Right ventricle myocardium superior (tissue), 1 donor: ENCODE results near the gene MON2. TPM values are rescaled to one million over a fixed set of nuclear protein-coding genes. Genes with fewer than 3 reads are reported as not detected.
A peak's percentile ranks its signal among the peaks of the same experiment; 100 is the strongest.
"Not testable (repeated sequence)": the region's sequence is repeated elsewhere in the genome, so short reads cannot be mapped to it uniquely, and the experiment has no call there.

Experiments used
- ATAC-seq: fragments of 200-7000 bp; cut with Tn5 transposase; one replicate; pipeline ENCODE4 v1.9.1; 2020; ENCODE audit warnings: mild to moderate bottlenecking; ENCODE audit not compliant: poor library complexity
- DNase-seq: peaks from one replicate; pipeline ENCODE4 v3.0.0-alpha.2; 2020
- intact Hi-C: fragments of 100-400 bp; cut with DNase I; formaldehyde crosslinking; loops from one replicate; pipeline ENCODE4 v1.11.2; 2022
- total RNA-seq: library from RNA; stranded (reverse); fragmentation: NEBNext Ultra II Directional; extraction: Animal tissue kit (Norgen Biotek cat#: 25700); gene quantifications from one replicate; pipeline ENCODE4 v1.2.1, GENCODE V29; 2021
- donor health status: DM: no; HTN: yes; CAD: no; lungs with severe emphysema.

The MON2 gene
- total RNA-seq, 1 donor from 2014 or later, result 12.5 TPM

DNA sequence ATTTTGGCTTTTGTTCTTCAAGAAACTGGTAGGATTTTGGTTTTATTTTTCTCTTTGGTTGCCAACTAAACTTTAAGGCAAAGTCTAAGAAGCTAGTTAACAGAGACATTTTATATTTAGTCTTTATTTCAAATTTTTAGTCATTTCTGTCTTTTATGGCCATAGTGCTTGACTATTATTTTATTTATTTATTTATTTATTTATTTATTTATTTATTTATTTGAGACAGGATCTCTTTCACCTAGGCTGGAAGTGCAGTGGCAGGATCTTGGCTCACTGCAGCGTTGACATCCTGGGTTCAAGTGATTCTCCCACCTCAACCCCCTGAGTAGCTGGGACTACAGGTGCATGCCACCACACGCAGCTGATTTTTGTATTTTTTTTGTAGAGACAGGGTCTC lies 3.1 kb downstream of the MON2 start:
- intact Hi-C loops, result no loop called here
- DNase-seq, result no peak
- ATAC-seq, result no peak

- DNase-seq, result no peak
- intact Hi-C loops, result no loop called here
- no peak for ATAC-seq
Measured at GRCh38 chr12:62471734-62472133, 5.1 kb downstream of the MON2 start.

DNA sequence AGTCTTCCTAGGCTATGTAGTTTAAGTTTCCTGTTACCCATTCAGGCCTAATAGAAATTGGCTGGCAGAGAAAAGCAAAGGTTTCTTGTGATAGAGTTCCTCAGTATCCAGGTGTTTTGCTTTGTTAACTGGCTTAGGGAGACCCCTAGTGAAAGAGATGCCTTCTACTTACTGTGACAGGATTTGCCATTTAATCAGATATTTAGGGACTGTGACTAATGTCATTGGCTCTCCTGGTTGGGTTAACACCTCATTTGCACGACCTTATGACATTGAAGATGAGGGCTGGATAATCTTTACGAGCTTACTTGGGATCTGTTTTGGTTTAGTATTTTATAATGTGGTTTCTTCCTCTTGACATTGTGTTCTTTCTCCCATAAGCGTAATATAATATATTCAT lies 5.8 kb downstream of the MON2 start:
- ATAC-seq (no peak), DNase-seq (no peak)
- intact Hi-C loops, result no loop called here

DNA sequence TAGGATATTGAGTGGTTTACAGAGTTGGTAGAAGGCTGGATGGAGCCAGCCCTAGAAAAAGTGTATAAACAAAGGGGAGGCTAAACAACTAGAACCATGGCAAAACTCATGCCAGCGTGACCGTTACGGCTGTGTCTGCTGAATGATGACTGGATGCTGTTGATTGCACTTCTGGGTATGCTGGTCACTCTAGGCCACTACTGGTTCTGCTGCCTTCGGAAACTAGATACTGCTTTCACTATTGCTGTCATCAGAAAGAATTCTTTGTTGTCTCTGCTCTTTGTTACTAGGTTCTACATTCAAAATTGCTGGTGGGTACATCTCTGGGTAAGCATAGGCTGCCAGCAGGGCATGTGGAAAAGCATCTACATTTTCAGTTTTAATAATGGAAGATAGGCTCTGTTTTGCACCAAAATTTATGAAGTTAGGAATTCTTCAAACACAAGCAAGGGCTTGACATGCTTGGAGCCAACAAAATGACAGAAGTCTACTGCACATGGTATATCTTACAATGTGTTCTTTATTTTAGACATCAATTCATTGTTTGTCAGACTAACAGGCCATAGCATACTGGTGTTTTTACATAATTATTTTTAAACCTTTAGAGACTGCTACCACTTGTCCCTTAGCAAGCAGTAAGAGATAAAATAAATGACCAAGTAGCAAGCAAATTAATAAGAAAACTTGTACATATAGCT lies 15.4 kb downstream of the MON2 start:
- intact Hi-C loops, result no loop called here
- DNase-seq (no peak), ATAC-seq (no peak)

DNA sequence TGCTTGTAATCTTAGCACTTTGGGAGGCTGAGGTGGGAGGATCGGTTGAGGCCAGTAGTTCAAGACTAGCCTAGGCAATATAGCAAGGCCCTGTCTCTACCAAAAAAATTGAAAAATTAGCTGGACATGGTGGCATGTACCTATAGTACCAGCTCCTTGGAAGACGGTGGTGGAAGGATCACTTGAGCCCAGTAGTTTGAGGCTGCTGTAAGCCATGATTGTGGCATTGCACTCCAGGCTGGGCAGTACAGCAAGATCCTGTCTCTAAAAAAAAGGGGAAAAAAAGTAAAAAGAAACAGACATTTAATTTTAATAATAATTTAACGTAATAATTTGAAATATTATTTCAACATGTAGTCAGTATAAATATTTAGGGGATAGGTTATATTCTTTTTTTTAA lies 16.1 kb downstream of the MON2 start:
- ATAC-seq (no peak), DNase-seq (no peak)
- intact Hi-C loops, result no loop called here

GRCh38 chr12:62484233-62484632 lies 17.6 kb downstream of the MON2 start:
- ATAC-seq (no peak), DNase-seq (no peak)
- intact Hi-C loops, result no loop called here

- ATAC-seq (no peak), DNase-seq (no peak)
- intact Hi-C loops, result no loop called here
Measured at GRCh38 chr12:62505786-62506185, 39.2 kb downstream of the MON2 start.

DNA sequence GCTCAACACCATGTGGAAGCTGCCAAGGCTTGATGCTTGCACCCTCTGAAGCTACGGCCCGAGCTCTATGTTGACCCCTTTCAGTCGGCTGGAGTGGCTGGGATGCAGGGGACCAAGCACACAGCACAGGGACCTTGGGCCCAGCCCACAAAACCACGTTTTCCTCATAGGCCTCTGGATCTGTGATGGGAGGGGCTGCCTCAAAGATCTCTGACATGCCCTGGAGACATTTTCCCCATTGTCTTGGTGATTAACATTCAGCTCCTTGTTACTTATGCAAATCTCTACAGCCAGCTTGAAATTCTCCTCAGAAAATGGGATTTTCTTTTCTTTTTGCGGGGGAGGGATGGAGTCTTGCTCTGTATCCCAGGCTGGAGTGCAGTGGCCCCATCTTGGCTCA lies 46.3 kb downstream of the MON2 start:
- DNase-seq, result no peak
- ATAC-seq, result no peak
- intact Hi-C loops, result no loop called here

- ATAC-seq, DNase-seq, intact Hi-C loops: not testable (repeated sequence)
Measured at GRCh38 chr12:62514080-62514479, 47.5 kb downstream of the MON2 start.

- no peak for DNase-seq
- intact Hi-C loops, result no loop called here
- no peak for ATAC-seq
Measured at GRCh38 chr12:62516927-62517326, 50.3 kb downstream of the MON2 start.

- ATAC-seq (no peak), DNase-seq (no peak)
- intact Hi-C loops, result no loop called here
Measured at GRCh38 chr12:62517887-62518286, 51.3 kb downstream of the MON2 start.

GRCh38 chr12:62519043-62519442 lies 52.4 kb downstream of the MON2 start:
- peak; percentile 82 for ATAC-seq
- intact Hi-C loops, result no loop called here
- DNase-seq, result peak; percentile 63

GRCh38 chr12:62520361-62520760 lies 53.7 kb downstream of the MON2 start:
- intact Hi-C loops, result no loop called here
- DNase-seq (no peak), ATAC-seq (no peak)

DNA sequence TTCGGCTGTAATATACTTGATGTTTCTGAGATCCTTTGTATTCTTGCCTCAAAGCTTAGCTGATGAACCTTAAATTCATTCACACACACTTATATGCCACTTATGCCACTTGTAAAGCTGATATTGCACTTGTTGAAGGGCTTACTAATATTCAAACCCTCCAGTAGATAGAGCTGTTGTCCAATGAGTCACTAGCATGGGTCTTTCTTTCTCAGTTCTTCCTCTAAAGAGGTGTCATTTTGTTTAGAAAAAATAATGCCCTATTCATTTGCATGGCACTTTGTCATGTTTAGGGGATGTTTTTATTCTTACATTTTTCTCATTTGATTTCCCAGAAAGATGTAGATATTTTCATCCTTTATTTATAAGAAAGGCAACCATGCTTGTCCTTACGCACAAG lies 56.4 kb downstream of the MON2 start:
- DNase-seq (no peak), ATAC-seq (no peak)
- intact Hi-C loops, result no loop called here

DNA sequence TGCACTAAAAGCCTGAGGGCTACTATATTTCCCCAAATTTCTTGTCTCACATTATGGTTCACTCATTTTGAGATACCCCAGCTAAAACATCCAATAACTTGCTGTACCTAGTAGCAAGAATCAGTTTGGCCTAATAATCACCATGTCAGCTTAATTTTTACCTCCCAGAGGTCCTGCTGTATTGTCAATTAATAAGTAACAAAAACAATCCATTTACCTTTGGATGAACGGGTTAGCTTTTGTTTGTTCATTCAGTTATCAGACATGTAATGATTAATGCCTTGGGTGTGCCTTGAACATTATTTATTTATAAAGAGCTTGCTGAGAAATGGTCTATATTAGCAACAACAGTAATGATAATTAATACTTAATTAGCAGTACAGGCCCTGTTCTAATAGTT lies 57.0 kb downstream of the MON2 start:
- intact Hi-C loops, result no loop called here
- ATAC-seq (no peak), DNase-seq (no peak)

DNA sequence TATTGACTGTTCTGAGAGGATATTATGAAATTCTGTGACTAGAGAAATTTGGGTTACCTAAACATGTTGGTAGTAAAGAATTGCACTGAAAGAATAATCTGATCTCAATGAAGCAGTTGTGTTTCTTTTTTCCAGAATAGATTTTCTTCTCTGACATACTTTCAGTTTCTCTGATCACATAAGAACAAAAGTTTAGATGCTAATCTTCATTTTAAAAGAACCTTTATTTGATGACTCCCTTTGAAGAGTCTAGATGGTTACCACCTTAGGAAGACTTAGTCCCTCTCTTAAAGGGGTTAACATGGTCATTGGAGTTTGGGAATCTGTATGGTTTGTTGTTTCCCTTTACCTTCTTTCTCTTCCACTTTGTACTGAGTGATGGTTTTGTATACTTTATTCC lies 58.6 kb downstream of the MON2 start:
- no peak for DNase-seq
- intact Hi-C loops, result no loop called here
- no peak for ATAC-seq

DNA sequence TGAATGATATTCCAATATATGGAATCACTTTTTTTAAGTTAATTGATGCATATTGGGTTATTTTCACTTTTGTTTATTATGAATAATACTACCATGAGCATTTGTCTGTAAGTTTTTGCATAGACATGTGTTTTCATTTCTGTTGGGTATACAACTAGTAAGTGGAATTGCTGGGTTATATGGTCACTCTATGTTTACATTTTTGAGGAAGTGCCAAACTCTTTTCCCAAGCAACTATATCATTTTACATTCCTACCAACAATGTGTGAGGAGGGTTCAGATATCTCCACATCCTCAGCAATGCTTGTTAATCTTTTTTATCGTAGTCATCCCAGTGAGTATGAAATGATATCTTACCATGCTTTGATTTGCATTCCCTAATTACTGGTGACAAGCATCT lies 64.0 kb downstream of the MON2 start:
- no peak for ATAC-seq
- DNase-seq, result no peak
- intact Hi-C loops, result no loop called here

DNA sequence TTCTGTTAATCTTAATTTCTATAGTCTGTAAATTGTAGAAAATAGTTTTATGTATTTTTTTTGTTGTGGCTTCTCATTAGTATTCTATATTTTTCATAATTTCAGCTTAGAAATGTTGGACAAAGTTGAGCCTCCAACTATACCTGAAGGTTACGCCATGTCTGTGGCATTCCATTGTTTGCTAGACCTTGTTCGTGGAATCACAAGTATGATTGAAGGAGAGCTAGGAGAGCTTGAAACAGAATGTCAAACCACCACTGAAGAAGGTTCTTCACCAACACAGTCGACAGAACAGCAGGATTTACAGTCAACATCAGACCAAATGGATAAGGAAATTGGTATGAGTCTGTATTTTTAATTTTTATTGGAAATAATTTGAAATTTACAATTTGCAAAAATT lies 65.7 kb downstream of the MON2 start:
- no peak for ATAC-seq
- no peak for DNase-seq
- intact Hi-C loops, result no loop called here

- DNase-seq (no peak), ATAC-seq (no peak)
- intact Hi-C loops, result no loop called here
Measured at GRCh38 chr12:62533087-62533754, 66.6 kb downstream of the MON2 start.

GRCh38 chr12:62533755-62534107 lies 67.1 kb downstream of the MON2 start:
- intact Hi-C loops, result no loop called here

GRCh38 chr12:62536546-62536945 lies 69.9 kb downstream of the MON2 start:
- intact Hi-C loops, result no loop called here
- ATAC-seq, result no peak
- no peak for DNase-seq

More at GRCh38 chr12:62533755-62534107, 67.1 kb downstream of the MON2 start:
- no peak for ATAC-seq
- no peak for DNase-seq
